Activated T-helper 1 cell treated with anti-CD3 and anti-CD28 coated beads, Interleukin-12 subunit alpha, Interleukin-12 subunit beta, Interleukin-2, Interleukin-4 antibody, amounts not matched to agents 30 ng/mL and 10 ng/mL and 1 ng/mL, durations not matched to agents 14 hours and 24 hours and 36 hours (primary cell): ENCODE data around the gene EPHB2. TPM values are rescaled to one million over a fixed set of nuclear protein-coding genes. Genes with fewer than 3 reads are reported as not detected.

ENCODE experiments used
- DNase-seq: peaks from one replicate; pipeline ENCODE4 v3.0.0; 2021; ENCODE audit warnings: low spot score
- H3K27ac Mint-ChIP-seq: one replicate; pipeline ENCODE4 v1.8.0; 2021; ENCODE audit warnings: mild to moderate bottlenecking, mixed read lengths
- H3K27me3 Mint-ChIP-seq: one replicate; pipeline ENCODE4 v1.8.0; 2022; ENCODE audit warnings: mild to moderate bottlenecking, moderate library complexity, mixed read lengths; ENCODE audit not compliant: insufficient read depth
- H3K36me3 Mint-ChIP-seq: one replicate; pipeline ENCODE4 v1.8.0; 2021; ENCODE audit warnings: low read depth, mixed read lengths
- H3K4me1 Mint-ChIP-seq: one replicate; pipeline ENCODE4 v1.8.0; 2021; ENCODE audit warnings: low read depth, mixed read lengths
- H3K4me3 Mint-ChIP-seq: one replicate; pipeline ENCODE4 v1.8.0; 2021; ENCODE audit warnings: mild to moderate bottlenecking, moderate library complexity, mixed read lengths
- H3K9me3 Mint-ChIP-seq: one replicate; pipeline ENCODE4 v1.8.0; 2021; ENCODE audit warnings: mixed read lengths
- intact Hi-C: fragments of 100-400 bp; cut with micrococcal nuclease; formaldehyde crosslinking; loops from one replicate; pipeline ENCODE4 v1.15.1; 2024
- total RNA-seq: library from RNA; stranded (reverse); gene quantifications from 2 replicates; pipeline ENCODE4 v1.2.3, GENCODE V29; 2022

Gene EPHB2
- total RNA-seq, 1 donor from 2014 or later, result not detected

DNA sequence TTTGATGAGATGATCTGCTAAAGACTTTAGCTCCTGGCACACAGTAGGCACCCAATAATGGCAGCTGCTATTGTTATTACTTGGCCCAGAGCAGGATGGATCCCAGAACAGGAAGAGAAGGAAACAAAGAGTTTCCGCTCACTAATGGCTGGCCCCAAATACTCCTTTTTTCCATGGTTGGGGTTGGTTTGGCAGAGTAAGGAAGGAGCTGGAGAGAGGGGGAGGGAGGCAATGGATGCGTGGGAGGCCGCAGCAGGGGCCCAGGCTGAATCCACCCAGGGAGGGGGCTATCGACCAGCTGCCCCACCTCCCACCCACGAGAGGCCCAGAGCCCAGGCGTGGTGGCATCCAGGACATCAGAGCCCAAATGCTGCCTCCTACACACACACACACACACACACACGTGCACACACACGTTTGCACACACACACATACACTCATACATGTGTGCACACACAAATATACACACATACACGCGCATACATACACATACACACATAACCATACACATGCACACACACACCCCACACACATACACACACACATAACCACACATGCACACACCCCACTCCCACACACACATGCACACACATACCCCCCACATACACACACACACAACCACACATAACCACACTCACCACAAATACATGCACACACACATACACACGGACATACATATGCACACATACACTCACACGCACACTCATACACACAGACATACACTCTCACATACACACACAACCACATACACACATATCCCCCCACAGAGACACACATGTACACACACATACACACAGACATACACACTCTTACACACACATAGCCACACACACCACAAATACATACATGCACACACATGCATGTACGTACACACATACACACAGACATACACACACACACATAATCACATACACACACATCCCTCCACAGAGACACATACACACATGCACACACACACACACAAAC is 32.4 kb upstream of the EPHB2 start:
- Mint-ChIP-seq H3K27ac (no peak overlapping the region), H3K4me3 (no peak overlapping the region), H3K27me3 (peaks cover 11% of the 10 kb centered on the region), H3K4me1 (no peaks in the 10 kb centered on the region), H3K9me3 (no peaks in the 10 kb centered on the region), H3K36me3 (no peaks in the 10 kb centered on the region)
- no peak for DNase-seq
- intact Hi-C loops, result no loop called here

DNA sequence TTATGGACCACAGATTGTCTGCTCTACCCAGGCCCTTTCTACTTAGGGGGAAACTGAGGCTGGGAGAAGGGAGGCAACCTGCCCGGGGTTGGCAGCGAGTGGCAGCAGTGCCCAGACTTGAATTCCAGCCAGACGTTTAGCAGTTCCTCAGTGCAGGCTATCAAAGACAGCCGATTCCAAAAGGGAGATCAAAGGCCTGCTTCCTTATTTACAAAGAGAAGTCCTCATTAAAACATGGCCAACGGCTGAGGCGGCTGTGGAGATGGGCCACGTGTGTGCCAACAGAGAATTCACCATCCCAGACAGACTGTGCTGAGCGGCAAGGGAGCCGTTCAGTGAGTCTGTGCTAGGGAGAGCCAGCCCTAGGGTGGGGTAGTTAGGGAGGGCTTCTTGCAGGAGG is 29.9 kb upstream of the EPHB2 start:
- no peaks in the 10 kb centered on the region for H3K27me3 Mint-ChIP-seq
- H3K9me3 Mint-ChIP-seq, result no peaks in the 10 kb centered on the region
- DNase-seq, result no peak
- H3K4me1 Mint-ChIP-seq, result no peaks in the 10 kb centered on the region
- H3K36me3 Mint-ChIP-seq, result no peaks in the 10 kb centered on the region
- no peak overlapping the region for H3K27ac Mint-ChIP-seq
- intact Hi-C loops, result no loop called here
- H3K4me3 Mint-ChIP-seq, result no peak overlapping the region

DNA sequence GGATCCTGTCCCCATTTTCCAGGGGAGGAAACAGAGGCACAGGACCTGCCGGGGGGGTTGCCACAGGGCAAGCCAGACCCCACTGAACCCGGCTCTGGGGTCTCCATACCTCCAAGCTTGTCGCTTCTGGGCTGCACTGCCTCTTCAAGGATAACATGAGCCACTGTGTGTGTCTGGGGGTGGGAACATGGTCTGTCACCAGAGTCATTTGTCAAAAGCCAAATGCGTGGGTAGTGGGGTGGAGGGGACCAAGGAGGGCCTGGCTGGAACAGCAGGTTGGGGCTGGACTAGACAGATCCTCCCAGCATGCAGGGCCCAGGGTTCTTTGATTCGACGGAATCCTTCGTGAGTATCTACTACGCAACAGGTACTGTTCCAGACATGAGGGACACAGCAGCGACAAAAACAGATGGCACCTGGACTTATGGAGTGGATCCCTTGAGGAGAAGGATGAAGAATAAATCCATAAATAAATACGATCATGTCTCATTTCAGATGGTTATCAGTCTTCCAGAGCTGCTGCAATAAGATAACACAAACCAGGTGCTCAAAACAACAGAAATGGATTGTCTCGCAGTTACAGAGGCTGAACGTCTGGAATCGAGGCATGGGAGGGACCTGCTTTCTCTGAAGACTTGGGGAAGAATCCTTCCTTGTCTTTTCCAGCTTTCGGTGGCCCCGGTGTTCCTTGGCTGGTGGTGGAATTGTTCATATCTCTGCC is 28.9 kb upstream of the EPHB2 start:
- H3K4me3 Mint-ChIP-seq, result no peak overlapping the region
- peaks cover 4% of the 10 kb centered on the region for H3K27me3 Mint-ChIP-seq
- H3K27ac Mint-ChIP-seq, result no peak overlapping the region
- H3K4me1 Mint-ChIP-seq, result no peaks in the 10 kb centered on the region
- no peaks in the 10 kb centered on the region for H3K9me3 Mint-ChIP-seq
- DNase-seq, result no peak
- intact Hi-C loops, result no loop called here
- H3K36me3 Mint-ChIP-seq, result no peaks in the 10 kb centered on the region

DNA sequence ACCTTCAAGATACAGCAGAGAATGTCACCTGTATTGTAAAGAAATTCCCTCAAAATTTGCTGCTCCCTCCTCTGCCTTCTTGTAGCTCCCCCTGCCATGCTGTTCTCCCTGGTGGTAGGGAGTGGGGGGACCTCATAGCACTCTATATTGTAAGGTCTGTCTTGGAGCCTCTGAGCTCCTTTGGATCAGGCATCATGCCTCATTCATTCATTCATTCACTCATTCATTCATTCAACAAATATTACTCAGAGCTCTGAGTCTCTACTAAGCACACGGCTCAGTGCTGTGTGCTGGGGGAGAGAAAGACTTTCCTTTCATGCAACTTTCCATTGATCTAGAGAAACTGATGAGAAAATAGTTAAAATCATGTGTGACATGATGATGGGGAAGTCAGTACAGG is 27.1 kb upstream of the EPHB2 start:
- DNase-seq, result no peak
- no peak overlapping the region for H3K27ac Mint-ChIP-seq
- intact Hi-C loops, result no loop called here
- H3K27me3 Mint-ChIP-seq, result peaks cover 8% of the 10 kb centered on the region
- H3K9me3 Mint-ChIP-seq, result no peaks in the 10 kb centered on the region
- no peaks in the 10 kb centered on the region for H3K4me1 Mint-ChIP-seq
- no peaks in the 10 kb centered on the region for H3K36me3 Mint-ChIP-seq
- no peak overlapping the region for H3K4me3 Mint-ChIP-seq

DNA sequence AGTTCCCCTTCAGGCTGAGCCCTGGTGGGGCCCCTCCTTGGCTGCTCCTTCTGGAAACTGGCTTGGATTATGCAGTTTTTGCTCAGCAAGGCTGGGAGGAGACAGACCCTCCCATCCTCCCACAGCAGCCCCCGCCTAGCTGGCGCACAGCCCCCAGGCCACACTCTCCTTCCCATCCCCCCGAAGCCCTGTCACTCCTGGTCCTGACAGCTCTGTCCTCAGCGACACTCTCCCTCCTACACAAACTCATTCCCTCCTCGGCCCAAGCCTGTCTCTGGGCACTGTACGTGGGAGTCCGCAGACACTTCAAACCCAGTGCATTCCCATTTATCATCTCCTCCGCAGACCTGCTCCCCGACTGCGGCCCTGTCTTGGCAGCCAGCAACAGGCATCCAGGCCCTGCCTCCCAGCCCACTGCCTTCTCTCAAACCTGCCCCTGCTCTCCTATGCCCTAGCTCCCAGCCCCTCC is 25.0 kb upstream of the EPHB2 start:
- H3K36me3 Mint-ChIP-seq, result no peaks in the 10 kb centered on the region
- intact Hi-C loops, result no loop called here
- no peak overlapping the region for H3K4me3 Mint-ChIP-seq
- H3K27me3 Mint-ChIP-seq, result peaks cover 8% of the 10 kb centered on the region
- no peaks in the 10 kb centered on the region for H3K4me1 Mint-ChIP-seq
- no peaks in the 10 kb centered on the region for H3K9me3 Mint-ChIP-seq
- H3K27ac Mint-ChIP-seq, result no peak overlapping the region
- no peak for DNase-seq

DNA sequence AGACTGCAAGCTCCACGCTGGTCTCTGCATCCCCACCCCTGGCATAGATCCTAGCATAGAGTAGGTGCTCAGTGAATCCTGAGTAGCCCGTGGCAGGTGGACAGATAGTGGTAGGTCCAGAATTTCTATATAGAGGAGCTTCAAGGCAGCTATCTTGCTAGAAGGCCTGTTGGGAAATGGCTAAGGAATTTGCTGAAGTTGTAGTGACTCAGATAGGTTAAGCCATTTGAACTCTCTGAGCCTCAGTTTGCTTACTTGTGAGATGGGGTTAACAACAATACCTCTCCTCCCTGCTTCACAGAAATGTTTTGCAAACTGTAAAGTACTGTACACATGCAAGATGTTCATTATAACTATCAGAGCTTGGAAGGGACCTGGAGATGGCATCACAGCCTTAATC is 23.4 kb upstream of the EPHB2 start:
- intact Hi-C loops, result no loop called here
- Mint-ChIP-seq H3K4me1 (no peaks in the 10 kb centered on the region), H3K9me3 (no peaks in the 10 kb centered on the region), H3K27me3 (peaks cover 8% of the 10 kb centered on the region), H3K36me3 (no peaks in the 10 kb centered on the region), H3K4me3 (no peak overlapping the region), H3K27ac (no peak overlapping the region)
- DNase-seq, result no peak

DNA sequence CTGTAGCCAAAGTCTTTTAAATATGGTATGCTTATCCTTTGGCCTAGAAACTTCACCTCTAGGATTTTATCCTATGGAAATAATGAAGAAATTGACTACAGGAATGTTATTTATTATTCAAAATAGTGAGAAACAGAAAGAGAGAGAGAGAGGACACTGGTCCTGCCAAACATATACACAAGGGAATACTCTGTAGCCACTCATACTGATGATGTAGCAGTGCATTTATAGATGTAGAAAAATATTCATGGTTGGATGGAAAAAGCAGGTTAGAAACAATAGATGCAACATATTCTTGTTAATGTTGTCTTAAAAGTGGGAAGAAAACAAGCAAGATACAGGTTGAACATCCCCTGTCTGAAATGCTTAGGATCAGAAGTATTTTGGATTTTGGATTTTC is 22.2 kb upstream of the EPHB2 start:
- no peak overlapping the region for H3K27ac Mint-ChIP-seq
- peaks cover 8% of the 10 kb centered on the region for H3K27me3 Mint-ChIP-seq
- H3K9me3 Mint-ChIP-seq, result no peaks in the 10 kb centered on the region

DNA sequence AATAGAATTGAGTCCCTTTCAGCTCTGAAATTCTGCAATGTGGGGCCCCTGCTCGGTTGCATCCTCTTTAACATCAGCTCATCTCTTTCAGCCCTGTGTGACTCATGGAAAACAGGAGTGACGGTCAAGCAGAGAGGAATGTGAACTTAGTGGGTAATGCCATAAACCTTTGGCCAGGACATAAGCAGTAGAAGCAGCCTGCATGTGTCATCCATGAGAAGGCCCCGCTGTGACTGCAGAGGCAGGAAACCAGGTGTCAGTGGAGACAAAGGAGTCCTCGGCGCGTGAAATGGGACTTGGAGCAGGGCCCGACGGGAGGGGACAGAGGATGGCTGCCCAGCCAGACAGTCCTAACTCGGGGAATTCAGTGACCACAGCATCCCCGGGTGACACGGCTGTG is 21.1 kb upstream of the EPHB2 start:
- H3K4me1 Mint-ChIP-seq, result no peaks in the 10 kb centered on the region
- peaks cover 8% of the 10 kb centered on the region for H3K27me3 Mint-ChIP-seq
- no peak overlapping the region for H3K27ac Mint-ChIP-seq
- intact Hi-C loops, result no loop called here
- H3K4me3 Mint-ChIP-seq, result no peak overlapping the region
- H3K36me3 Mint-ChIP-seq, result no peaks in the 10 kb centered on the region
- no peak for DNase-seq
- H3K9me3 Mint-ChIP-seq, result no peaks in the 10 kb centered on the region

More for the DNA sequence above, 22.2 kb upstream of the EPHB2 start:
- intact Hi-C loops, result no loop called here
- no peak for DNase-seq
- H3K4me1 Mint-ChIP-seq, result no peaks in the 10 kb centered on the region
- H3K36me3 Mint-ChIP-seq, result no peaks in the 10 kb centered on the region
- H3K4me3 Mint-ChIP-seq, result no peak overlapping the region

DNA sequence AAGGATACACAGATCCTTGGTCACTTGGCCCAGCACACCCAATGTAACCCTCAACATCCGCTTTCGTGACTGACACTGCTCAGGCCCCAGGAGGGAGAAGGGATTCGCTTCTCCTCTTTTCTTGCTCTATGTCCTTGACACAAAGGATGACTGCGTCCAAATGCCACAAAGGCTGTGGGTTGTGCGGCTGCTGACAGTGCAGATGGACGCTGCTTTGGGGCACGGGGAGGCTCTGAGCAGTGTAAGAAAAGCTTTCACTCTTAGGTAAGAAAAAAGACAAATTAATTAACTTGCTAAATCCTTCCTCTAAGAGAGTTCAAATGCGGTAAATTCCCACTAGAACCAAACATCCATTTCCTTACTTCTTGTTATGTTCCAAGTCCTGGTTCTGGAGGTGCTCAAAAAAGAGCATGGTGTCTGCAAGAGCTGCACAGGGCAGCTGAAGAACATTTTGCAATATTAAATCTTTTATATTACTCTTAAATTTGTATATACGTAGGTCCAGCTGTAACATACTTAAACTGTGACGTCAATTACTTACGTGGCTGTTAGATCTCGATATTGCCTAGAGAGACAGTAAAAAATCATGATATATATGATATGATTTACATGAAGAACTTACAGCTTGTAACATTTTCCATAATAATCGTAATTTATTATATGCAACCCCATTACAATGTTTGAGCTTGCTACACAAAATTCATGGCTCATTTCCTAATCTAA is 19.4 kb upstream of the EPHB2 start:
- Mint-ChIP-seq H3K4me3 (no peak overlapping the region), H3K9me3 (no peaks in the 10 kb centered on the region), H3K27me3 (peaks cover 8% of the 10 kb centered on the region), H3K4me1 (no peaks in the 10 kb centered on the region), H3K27ac (no peak overlapping the region), H3K36me3 (no peaks in the 10 kb centered on the region)
- no peak for DNase-seq
- intact Hi-C loops, result no loop called here

DNA sequence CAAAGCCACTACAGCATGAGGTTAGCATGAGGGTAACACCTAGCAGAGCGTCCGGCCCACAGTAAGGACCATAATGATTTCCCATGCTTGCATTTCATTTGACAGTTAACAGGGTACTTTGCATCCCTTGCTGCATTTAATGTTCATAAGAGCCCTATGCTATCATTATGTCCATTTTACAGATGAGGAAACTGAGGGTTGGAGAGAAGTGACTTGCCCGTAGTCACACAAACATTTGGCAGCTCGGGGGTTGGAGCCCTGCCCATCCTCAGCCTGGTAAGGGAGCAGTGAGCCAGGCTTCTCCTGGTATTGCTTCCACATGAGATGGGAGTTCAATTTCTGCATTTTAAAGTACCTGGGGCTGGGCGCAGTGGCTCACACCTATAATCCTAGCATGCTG is 16.5 kb upstream of the EPHB2 start:
- Mint-ChIP-seq H3K4me1 (no peaks in the 10 kb centered on the region), H3K9me3 (no peaks in the 10 kb centered on the region), H3K27me3 (peaks cover 1% of the 10 kb centered on the region), H3K27ac (no peak overlapping the region), H3K36me3 (no peaks in the 10 kb centered on the region), H3K4me3 (no peak overlapping the region)
- intact Hi-C loops, result no loop called here
- no peak for DNase-seq

DNA sequence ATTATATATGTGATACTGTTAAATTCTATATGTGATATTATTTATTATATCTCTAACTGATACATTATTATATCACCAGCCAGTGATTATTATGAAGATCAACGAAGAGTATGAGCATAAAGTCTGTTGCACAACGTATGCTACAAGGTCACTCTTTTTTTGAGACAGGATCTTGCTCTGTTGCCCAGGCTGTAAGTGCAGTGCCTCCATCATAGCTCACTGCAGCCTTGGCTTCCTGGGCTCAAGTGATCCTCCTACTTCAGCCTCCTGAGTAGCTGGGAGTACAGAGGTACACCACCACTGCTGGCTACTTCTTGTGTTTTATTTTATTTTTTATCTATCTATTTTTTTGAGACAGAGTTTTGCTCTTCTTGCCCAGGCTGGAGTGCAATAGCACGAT is 14.0 kb upstream of the EPHB2 start:
- Mint-ChIP-seq H3K27me3 (peaks cover 1% of the 10 kb centered on the region), H3K9me3 (no peaks in the 10 kb centered on the region), H3K36me3 (no peaks in the 10 kb centered on the region), H3K4me1 (no peaks in the 10 kb centered on the region), H3K4me3 (no peak overlapping the region), H3K27ac (no peak overlapping the region)
- intact Hi-C loops, result no loop called here
- no peak for DNase-seq

DNA sequence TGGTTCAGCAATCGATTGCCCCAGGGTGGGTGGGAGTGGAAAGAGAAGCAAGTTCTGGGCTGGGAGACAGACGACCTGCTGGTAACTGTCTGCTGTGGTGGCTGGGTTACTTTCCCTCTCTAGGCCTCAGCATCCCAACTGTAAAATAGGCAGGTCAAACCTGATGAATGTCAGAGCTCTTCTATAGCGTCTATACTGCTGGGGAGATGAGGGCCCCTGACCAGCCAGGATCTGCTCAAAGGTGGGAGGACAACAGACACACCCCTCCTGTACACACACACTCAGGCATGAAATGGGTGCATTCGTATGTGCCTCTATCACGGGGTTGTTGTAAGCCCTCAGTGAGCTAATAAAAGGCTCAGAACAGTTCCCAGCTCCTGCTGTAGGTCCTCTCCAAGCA is 12.7 kb upstream of the EPHB2 start:
- Mint-ChIP-seq H3K4me1 (no peaks in the 10 kb centered on the region), H3K36me3 (no peaks in the 10 kb centered on the region), H3K27ac (no peak overlapping the region), H3K27me3 (peaks cover 1% of the 10 kb centered on the region), H3K9me3 (no peaks in the 10 kb centered on the region), H3K4me3 (no peak overlapping the region)
- DNase-seq, result no peak
- intact Hi-C loops, result no loop called here
